HEK293T (cell line): ENCODE data around the gene TMEM174.

ENCODE experiments used
- BHLHE40 ChIP-seq: fragments of 450-650 bp; IDR thresholded peaks from 2 replicates; pipeline ENCODE4 v1.6.1; 2016; ENCODE audit warnings: mild to moderate bottlenecking, moderate library complexity, borderline replicate concordance
- ELF4 ChIP-seq: fragments of 450-650 bp; IDR thresholded peaks from 2 replicates; pipeline ENCODE4 v1.6.1; 2017; ENCODE audit warnings: antibody characterized with exemption
- FOXA1 ChIP-seq: fragments of 450-650 bp; IDR thresholded peaks from 2 replicates; pipeline ENCODE4 v1.6.1; 2016; ENCODE audit warnings: mild to moderate bottlenecking
- FOXK2 ChIP-seq: fragments of 450-650 bp; IDR thresholded peaks from 2 replicates; pipeline ENCODE4 v1.6.1; 2016; ENCODE audit warnings: mild to moderate bottlenecking
- FOXM1 ChIP-seq: fragments of 450-650 bp; IDR thresholded peaks from 2 replicates; pipeline ENCODE4 v1.6.1; 2017; ENCODE audit warnings: mild to moderate bottlenecking, borderline replicate concordance
- L3MBTL2 ChIP-seq: fragments of 450-650 bp; conservative IDR thresholded peaks from 2 replicates; pipeline ENCODE4 v1.6.1; 2016; ENCODE audit warnings: mild to moderate bottlenecking
- SP1 ChIP-seq: fragments of 450-650 bp; IDR thresholded peaks from 2 replicates; pipeline ENCODE4 v1.6.1; 2017
- SUZ12 ChIP-seq: fragments of 450-650 bp; IDR thresholded peaks from 2 replicates; pipeline ENCODE4 v1.6.1; 2016; ENCODE audit warnings: mild to moderate bottlenecking
- TARDBP ChIP-seq: fragments of 450-650 bp; IDR thresholded peaks from 2 replicates; pipeline ENCODE4 v1.6.1; 2016

GRCh38 chr5:73186976-73187375 lies 14.0 kb downstream of the TMEM174 start:
- TF ChIP-seq SUZ12, result no peak
- no peak for TF ChIP-seq ELF4
- TF ChIP-seq FOXA1, result no peak
- TF ChIP-seq FOXK2, result no peak
- no peak for TF ChIP-seq SP1
- TF ChIP-seq FOXM1, result no peak
- no peak for TF ChIP-seq BHLHE40
- no peak for TF ChIP-seq TARDBP
- TF ChIP-seq L3MBTL2, result no peak
